ENCODE data around the gene LIX1. TPM values are rescaled to one million over a fixed set of nuclear protein-coding genes. Genes with fewer than 3 reads are reported as not detected.

Gene LIX1
- total and polyA plus RNA-seq, 4 donors: not detected

- H3K9me3 ChIP-seq (ENCODE audit: control insufficient read depth in 4 of 4, low read length in 3 of 4): no peaks in the 10 kb centered on the region
- H3K4me3 ChIP-seq (ENCODE audit: low read depth in 1 of 3, low read length in 3 of 3): no peak overlapping the region
- H3K9ac ChIP-seq (ENCODE audit: low read depth in 1 of 2, low read length in 2 of 2): no peak overlapping the region
- H3K36me3 ChIP-seq (ENCODE audit: control insufficient read depth in 4 of 4, insufficient read depth in 3 of 4, low read depth in 1 of 4, low read length in 3 of 4): no peaks in the 10 kb centered on the region
- H3K4me1 ChIP-seq (ENCODE audit: control insufficient read depth in 4 of 4, insufficient read depth in 4 of 4, low read length in 3 of 4): no peaks in the 10 kb centered on the region
- 56% methylated on average over 2 of the region's 2 CpGs for WGBS
- DNase-seq (ENCODE audit: low spot score): no peak
- no peak for TF ChIP-seq REST (IDR thresholded peaks at IDR 0.05)
- TF ChIP-seq GABPA (IDR thresholded peaks at IDR 0.05 in 1 of 2, conservative IDR thresholded peaks at IDR 0.05 in 1 of 2): no peak
- peak in 1 of 2 donors; percentile 27 for TF ChIP-seq RAD21 (IDR thresholded peaks at IDR 0.05)
- H3K27ac ChIP-seq (ENCODE audit: low read depth in 1 of 2, low read length in 2 of 2): no peak overlapping the region
- H3K27me3 ChIP-seq (ENCODE audit: control insufficient read depth in 4 of 4, insufficient read depth in 4 of 4, low read length in 3 of 4): no peaks in the 10 kb centered on the region
Measured at GRCh38 chr5:97044052-97044451, 98.4 kb downstream of the LIX1 start.

GRCh38 chr5:97043511-97043910, 98.9 kb downstream of the LIX1 start:
- 71% methylated on average over 3 of the region's 3 CpGs for WGBS
- no peak overlapping the region for H3K4me3 ChIP-seq (ENCODE audit: low read depth in 1 of 3, low read length in 3 of 3)
- no peaks in the 10 kb centered on the region for H3K9me3 ChIP-seq (ENCODE audit: control insufficient read depth in 4 of 4, low read length in 3 of 4)
- no peak overlapping the region for H3K9ac ChIP-seq (ENCODE audit: low read depth in 1 of 2, low read length in 2 of 2)
- TF ChIP-seq YY1 (IDR thresholded peaks at IDR 0.05) (no peak), EGR1 (IDR thresholded peaks at IDR 0.05; ENCODE audit: low read depth in 2 of 2) (no peak)
- no peak for DNase-seq (ENCODE audit: low spot score)
- no peaks in the 10 kb centered on the region for H3K27me3 ChIP-seq (ENCODE audit: control insufficient read depth in 4 of 4, insufficient read depth in 4 of 4, low read length in 3 of 4)
- no peaks in the 10 kb centered on the region for H3K4me1 ChIP-seq (ENCODE audit: control insufficient read depth in 4 of 4, insufficient read depth in 4 of 4, low read length in 3 of 4)
- no peaks in the 10 kb centered on the region for H3K36me3 ChIP-seq (ENCODE audit: control insufficient read depth in 4 of 4, insufficient read depth in 3 of 4, low read depth in 1 of 4, low read length in 3 of 4)
- no peak overlapping the region for H3K27ac ChIP-seq (ENCODE audit: low read depth in 1 of 2, low read length in 2 of 2)

GRCh38 chr5:97042996-97043395, 99.4 kb downstream of the LIX1 start:
- DNase-seq (ENCODE audit: low spot score): no peak

More at GRCh38 chr5:97042996-97043395, 99.4 kb downstream of the LIX1 start:
- Histone ChIP-seq H3K4me1 (ENCODE audit: control insufficient read depth in 4 of 4, insufficient read depth in 4 of 4, low read length in 3 of 4) (no peaks in the 10 kb centered on the region), H3K27me3 (ENCODE audit: control insufficient read depth in 4 of 4, insufficient read depth in 4 of 4, low read length in 3 of 4) (no peaks in the 10 kb centered on the region), H3K27ac (ENCODE audit: low read depth in 1 of 2, low read length in 2 of 2) (no peak overlapping the region), H3K9me3 (ENCODE audit: control insufficient read depth in 4 of 4, low read length in 3 of 4) (no peaks in the 10 kb centered on the region), H3K9ac (ENCODE audit: low read depth in 1 of 2, low read length in 2 of 2) (no peak overlapping the region), H3K4me3 (ENCODE audit: low read depth in 1 of 3, low read length in 3 of 3) (no peak overlapping the region), H3K36me3 (ENCODE audit: control insufficient read depth in 4 of 4, insufficient read depth in 3 of 4, low read depth in 1 of 4, low read length in 3 of 4) (no peaks in the 10 kb centered on the region)
- no peak for TF ChIP-seq FOXA2 (IDR thresholded peaks at IDR 0.05)
- no peak for TF ChIP-seq JUND (IDR thresholded peaks at IDR 0.05)
- no peak for TF ChIP-seq REST (IDR thresholded peaks at IDR 0.05)
- no peak for TF ChIP-seq FOXA1 (IDR thresholded peaks at IDR 0.05)
- TF ChIP-seq TAF1 (conservative IDR thresholded peaks at IDR 0.05): no peak
- TF ChIP-seq EGR1 (IDR thresholded peaks at IDR 0.05; ENCODE audit: low read depth in 2 of 2): no peak
- TF ChIP-seq RAD21 (IDR thresholded peaks at IDR 0.05): no peak
- no peak for TF ChIP-seq MAX (IDR thresholded peaks at IDR 0.05)
- TF ChIP-seq GABPA (IDR thresholded peaks at IDR 0.05 in 1 of 2, conservative IDR thresholded peaks at IDR 0.05 in 1 of 2): no peak
- TF ChIP-seq SP1 (IDR thresholded peaks at IDR 0.05): no peak
- no peak for TF ChIP-seq HNF4G (IDR thresholded peaks at IDR 0.05)
- TF ChIP-seq RXRA (IDR thresholded peaks at IDR 0.05): no peak
- TF ChIP-seq CTCF (IDR thresholded peaks at IDR 0.05; ENCODE audit: low read depth, low read length, missing input control): no peak
- TF ChIP-seq YY1 (IDR thresholded peaks at IDR 0.05): no peak
- TF ChIP-seq ZBTB33 (IDR thresholded peaks at IDR 0.05): no peak
- WGBS: 88% methylated on average over 7 of the region's 7 CpGs
